HG03066 (cell line): ENCODE results near the gene ATG10.
"Not testable (repeated sequence)": the region's sequence is repeated elsewhere in the genome, so short reads cannot be mapped to it uniquely, and the experiment has no call there.

Source experiments
- ATAC-seq: cut with Tn5 transposase; IDR thresholded peaks from one replicate; pipeline ENCODE4 v1.9.1; 2021; ENCODE audit warnings: low read depth; ENCODE audit not compliant: unreplicated experiment

Gene ATG10

DNA sequence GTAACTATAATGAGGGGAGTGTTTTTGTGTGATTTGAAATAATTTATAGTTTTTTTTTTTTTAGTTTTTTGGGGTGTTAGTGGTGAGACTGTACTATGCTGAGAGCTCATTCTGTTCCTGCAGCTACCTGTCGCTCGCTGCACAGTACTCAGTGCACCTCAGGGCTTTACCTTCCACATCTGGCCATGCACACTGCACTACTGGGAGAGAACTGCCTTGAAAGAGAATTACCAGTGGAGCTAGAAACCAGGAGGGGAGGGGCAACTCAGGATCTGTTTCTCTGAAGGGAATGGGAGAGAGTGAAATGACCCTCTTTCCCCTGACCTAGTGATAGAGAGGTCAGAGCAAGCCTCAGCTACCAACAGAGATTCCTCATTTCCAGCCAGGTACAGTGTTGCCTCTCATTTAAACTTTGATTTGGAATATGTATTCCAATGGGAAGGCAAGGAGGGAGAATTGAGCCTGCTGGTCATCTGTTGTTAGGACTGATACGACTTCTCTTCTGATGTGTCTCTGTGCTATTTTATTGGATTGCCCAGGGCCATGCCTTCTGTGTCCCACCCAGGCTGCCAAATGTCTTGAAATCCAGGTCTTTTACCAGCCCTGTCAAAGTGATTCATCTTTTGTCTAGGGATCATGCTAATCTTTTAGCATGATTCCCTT, 8.9 kb downstream of the ATG10 start:
- ATAC-seq, result no peak

DNA sequence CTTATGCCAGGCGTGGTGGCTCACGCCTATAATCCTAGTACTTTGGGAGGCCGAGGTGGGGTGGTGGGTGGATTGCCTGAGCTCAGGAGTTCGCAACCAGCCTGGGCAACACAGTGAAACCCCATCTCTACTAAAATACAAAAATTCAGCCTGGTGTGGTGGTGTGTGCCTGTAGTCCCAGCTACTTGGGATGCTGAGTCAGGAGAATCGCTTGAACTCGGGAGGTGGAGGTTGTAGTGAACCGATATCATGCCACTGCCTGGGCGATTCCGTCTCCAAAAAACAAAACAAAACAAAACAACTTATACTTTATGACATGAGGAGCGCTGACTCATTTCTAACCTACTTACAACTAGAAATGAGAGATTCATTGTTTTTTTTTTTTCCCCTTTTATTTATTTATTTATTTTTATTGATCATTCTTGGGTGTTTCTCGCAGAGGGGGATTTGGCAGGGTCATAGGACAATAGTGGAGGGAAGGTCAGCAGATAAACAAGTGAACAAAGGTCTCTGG, 10.4 kb downstream of the ATG10 start:
- not testable (repeated sequence) for ATAC-seq

DNA sequence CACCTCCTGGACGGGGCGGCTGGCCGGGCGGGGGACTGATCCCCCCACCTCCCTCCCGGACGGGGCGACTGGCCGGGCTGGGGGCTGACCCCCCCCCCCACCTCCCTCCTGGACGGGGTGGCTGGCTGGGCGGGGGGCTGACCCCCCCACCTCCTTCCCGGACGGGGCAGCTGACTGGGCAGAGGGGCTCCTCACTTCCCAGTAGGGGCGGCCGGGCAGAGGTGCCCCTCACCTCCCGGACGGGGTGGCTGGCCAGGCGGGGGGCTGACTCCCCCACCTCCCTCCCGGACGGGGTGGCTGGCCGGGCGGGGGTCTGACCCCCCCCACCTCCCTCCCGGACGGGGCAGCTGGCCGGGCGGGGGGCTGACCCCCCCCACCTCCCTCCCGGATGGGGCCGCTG, 11.3 kb downstream of the ATG10 start:
- not testable (repeated sequence) for ATAC-seq

DNA sequence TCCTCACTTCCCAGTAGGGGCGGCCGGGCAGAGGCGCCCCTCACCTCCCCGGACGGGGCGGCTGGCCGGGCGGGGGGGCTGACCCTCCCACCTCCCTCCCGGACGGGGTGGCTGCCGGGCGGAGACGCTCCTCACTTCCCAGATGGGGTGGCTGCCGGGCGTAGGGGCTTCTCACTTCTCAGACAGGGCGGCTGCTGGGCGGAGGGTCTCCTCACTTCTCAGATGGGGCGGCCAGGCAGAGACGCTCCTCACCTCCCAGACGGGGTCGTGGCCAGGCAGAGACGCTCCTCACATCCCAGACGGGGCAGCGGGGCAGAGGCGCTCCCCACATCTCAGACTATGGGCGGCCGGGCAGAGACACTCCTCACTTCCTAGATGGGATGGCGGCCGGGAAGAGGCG, 11.7 kb downstream of the ATG10 start:
- ATAC-seq, result not testable (repeated sequence)

DNA sequence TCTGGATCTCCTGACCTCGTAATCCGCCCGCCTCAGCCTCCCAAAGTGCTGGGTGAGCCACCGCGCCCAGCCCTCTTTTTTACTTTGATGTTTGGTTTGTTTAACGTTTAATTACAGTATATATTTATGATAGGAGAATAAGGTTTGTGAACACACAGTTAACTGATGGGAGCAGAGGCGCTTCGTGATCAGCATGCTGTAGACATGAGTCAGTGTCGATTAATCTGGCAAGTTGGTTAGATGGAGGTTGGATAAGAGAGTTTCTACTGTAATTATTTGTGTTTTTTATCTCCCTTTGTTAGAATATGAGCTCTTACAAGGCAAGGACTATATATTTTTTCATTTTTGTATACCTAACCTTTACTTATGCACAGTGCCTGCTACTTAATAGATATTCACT, 14.3 kb downstream of the ATG10 start:
- ATAC-seq, result no peak

DNA sequence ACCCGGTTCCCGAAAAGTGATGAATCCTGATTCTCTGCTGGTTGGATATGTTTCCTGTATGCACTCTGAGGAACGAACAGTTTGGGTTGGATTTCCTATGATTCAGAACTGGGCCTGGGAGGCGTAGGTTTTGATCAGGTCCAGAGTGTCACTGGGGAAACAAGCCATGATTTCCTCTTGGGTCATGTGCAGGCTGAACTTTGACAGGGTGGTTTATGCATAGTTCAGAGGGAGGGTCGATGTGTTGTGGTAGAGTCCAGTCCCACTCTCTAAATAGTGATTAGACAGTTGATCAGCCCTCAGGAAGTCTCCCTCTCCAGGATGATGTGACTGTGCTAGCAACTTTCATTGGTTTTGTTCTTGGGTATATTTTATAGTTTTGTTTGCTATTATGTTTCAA, 17.4 kb downstream of the ATG10 start:
- ATAC-seq, result no peak

DNA sequence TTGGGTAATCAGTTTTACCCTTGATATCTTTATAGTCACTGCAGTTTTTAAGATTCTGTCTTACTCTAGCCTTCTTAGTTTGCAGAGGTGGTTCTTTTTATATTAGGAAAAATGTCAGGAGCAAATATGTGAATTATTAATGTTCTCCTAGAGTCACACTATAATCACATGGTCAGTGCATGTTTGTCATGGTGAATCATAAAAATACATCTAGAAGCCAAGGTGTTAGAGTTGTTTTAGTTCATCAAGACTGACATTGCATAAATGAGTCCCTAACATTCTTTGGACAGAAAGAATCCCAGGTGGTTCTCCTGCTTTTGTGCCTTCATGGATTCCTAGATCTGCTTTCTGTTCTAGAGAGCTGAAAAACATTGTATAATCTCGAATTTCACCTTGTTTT, 22.9 kb downstream of the ATG10 start:
- no peak for ATAC-seq

DNA sequence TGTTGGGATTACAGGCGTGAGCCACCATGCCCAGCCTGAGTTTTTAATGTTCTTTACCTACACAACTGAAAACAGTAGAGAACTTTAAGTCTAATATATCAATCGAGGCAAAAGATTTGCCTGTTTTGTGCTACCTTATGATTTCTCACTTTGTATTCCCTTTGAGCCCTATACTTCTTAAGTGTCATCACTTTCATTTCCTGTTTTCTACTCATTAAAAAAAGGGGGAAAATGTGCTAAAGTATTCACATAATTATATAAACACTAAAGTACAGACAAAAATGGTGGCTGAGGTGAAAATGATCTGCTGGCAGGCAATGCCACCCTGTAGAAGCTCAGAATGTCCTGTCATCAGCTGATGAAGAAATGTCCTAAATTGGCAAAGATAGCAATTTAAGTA, 23.6 kb downstream of the ATG10 start:
- ATAC-seq, result no peak

DNA sequence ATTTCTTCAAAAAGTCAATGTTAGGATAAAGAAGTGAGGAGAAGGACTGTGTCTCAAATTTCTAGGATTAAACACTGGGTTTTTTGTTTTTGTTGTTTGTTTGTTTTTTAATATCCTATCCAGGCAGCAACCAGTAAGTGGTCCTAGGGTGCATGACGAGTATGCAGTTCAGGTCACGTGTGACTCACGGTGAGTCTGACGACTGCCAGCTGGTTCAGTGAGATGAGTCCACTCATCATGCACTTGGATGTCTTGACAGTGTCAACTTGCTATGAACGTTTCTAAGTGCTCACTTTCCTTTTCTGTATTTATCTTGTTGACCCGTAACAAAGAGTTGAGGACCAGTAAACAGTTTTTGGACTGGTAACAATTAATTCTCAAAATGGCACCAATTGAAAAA, 32.7 kb downstream of the ATG10 start:
- no peak for ATAC-seq

DNA sequence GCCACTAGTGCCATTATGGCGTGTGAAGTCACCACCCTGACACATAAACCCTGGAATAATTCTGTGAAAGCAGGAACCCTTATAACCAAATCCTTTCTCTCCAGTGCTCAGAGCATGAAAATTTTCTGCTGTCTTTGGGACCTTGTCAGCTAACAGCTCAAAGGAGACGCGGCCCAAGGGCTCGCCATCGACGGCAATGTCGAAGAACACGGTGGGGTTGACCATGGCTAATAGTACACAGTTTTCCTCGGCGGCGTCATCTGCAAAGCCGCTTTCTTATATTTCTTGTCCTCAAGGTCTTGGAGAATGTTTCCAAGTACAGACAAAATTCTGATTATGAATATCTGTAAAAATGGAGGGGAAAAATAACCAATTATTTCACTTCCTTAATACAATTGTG, 38.0 kb downstream of the ATG10 start:
- not testable (repeated sequence) for ATAC-seq

DNA sequence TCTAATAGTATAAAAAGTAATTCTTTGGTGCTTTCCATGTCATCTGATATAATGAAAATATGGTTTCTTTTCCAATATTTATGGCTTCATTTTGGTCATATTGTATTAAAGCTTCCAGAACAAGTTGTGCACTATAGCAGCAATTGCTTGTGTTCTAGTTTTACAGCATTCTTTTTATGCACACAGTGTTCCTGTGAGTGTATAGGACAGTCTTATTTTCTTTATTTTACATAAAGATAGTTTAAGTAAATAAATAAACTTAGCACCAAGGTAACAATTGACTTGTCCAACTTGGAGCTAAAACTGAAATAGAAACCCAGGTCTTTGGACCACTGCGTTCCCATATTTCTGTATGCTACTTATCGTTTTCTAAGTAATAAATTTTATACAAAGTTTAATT, 38.9 kb downstream of the ATG10 start:
- no peak for ATAC-seq

DNA sequence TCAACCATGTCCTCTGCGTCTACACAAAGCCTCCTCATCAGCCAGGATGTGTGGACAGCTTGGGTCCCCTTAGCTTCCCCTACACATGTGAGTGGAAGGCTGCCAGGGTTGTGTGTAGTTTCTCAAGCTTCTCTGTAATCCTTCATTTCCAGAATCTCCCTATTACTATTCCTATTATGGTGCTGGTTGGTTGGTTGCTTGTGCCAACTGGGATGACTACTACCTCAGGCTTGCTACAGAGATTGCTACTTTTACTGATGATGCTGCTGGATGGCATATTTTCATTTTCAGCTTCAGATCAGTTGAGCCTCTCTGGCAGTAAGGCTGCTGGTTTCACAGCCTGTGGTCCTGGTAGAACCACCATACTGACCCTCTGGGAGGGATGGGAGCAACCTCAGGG, 39.9 kb downstream of the ATG10 start:
- ATAC-seq, result no peak

DNA sequence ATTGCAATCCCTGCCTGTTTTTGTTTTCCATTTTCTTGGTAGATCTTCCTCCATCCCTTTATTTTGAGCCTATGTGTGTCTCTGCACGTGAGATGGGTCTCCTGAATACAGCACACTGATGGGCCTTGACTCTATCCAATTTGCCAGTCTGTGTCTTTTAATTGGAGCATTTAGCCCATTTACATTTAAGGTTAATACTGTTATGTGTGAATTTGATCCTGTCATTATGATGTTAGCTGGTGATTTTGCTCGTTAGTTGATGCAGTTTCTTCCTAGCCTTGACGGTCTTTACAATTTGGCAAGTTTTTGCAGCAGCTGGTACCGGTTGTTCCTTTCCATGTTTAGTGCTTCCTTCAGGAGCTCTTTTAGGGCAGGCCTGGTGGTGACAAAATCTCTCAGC, 42.8 kb downstream of the ATG10 start:
- ATAC-seq, result not testable (repeated sequence)

DNA sequence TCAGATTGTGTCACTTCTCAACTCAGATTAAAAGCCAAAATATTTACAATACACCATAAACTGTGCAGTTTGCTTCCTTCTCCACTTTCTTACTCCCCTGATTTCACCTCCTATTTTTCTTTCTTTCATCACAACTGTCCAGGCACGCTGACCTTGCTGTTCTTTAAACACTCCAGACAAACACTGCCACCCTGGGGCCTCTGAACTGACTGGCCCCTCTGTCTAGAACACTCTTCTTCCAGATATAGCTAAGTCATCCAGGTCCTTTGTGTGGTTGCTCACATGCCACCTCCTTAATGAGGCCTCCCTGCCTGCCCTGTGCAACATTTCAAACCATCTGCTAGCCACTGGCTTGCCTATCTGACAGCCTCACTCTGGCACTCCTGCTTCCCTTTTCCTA, 46.6 kb downstream of the ATG10 start:
- ATAC-seq, result no peak

DNA sequence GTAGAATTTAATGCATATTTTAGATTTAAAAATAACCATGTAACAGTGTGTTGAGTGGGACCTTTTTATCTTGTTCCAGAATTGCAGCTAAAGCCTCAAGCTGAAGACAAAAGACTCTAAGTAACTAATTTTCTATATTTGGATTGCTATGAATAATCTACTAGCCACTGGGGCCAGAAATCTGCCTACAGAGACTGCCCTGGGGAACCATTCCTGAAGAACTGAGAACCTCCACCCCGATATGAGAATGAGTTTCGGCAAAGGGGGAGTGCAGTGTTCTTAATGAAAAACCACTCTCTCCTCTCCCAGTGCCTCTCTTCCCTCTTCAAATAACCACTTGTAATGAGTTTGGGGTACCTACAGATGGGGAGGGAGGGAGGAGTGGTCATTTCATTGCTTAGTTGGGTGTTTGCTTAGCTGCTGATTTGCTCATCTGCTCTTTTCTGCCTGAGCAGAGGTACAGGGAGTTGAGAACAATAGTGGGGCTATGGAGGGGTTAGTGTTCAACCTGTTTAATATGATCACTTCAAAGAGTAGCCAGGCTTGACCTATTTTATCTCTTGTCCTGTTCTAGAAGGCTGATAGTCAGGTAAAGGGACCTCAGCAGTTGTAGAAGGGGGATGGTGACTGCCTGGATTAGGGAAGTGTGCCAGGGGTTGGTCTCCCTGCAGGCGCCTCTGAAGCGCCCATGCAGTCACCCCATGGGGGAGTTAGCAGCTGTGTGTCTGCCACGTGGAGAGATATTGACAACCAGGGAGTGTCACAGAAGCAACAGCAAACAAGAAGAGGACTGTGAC, 47.7 kb downstream of the ATG10 start:
- ATAC-seq, result no peak

DNA sequence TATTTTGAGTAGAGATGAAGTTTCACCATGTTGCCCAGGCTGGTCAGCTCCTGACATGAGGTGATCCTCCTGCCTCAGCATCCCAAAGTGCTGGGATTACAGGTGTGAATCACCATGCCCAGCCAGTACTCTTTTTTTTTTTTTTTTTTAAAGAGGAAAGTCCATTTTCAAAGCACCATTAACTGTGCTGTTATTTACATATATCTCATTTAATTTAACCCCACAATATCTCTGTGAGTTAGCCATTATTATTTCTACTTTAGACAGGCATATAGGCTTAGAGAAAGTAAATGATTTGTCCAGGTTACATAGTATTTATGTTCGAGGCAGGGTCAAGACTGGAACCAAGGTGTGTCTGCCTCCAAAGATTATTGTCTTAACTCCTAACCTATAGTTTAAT, 50.7 kb downstream of the ATG10 start:
- ATAC-seq, result no peak

DNA sequence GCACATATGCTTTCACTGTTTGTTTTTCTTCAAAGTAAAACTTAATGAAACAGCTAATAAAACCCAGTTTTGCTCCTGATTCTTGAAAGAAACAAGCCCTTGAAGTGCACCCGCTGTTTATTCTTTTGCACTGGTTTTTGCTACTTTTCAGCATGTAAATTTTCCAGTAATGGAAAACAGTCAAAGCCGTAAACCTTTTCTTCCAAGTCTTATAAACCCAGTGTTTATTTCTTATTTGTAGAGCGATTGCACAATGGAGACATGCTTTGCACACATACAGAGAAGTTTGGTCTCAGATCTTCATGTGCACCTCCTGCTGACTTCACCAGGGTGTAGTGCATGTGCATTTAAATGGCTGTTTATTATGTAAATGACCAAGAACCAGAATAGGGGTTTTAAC, 51.8 kb downstream of the ATG10 start:
- ATAC-seq, result no peak

DNA sequence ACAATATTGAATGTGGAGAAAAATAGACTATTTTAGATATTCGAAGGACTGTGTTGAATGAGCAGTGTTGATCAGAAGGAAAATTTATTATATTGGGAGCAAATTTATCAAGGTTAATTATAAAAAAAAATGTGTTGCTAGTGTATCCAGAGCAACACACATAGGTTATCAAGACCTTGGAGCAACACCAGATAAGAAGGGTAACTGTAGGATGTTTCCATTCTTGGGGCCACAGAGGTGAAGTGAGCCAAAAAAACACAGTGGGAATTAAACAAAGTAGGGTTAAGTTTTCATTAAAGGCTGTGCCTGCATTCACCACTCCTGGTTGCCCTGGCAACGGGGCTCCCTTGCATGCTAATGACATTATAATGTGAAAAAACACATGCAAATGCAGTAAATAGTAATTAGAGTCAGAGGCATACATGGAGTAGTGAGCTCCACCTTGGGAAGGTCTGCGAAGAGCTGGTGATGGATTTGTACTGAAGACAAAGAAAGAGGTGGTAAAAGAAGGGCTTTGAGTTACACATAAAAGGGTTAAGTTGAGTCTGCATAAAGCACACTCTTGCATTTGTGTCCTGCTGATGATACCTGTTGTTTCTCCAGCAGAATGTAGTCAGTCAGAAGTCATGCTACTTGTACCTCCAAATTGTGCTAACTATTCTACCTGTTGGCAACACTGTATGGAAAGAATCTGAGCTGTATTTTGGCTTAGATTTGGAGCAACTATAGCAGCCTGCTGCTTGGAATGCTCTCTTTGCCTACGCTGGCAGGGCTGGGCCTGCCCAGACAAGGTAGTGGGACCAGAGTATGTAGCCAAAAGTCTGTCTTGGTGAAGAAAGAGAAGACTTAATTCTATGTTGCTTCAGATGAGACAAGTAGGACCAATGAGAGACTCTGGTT, 59.6 kb downstream of the ATG10 start:
- ATAC-seq, result no peak

DNA sequence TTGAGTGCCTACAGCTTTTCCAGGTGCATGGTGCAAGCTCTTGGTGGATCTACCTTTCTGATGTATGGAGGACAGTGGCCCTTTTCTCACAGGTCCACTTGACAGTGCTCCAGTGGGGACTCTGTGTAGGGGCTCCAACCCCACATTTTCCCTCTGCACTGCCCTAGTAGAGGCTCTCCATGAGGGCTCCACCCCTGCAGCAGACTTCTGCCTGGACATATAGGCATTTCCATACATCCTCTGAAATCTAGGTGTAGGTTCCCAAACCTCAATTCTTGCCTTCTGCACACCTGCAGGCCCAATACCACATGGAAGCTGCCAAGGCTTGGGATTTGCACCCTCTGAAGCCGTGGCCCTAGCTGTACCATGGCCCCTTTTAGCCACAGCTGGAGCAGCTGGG, 71.1 kb downstream of the ATG10 start:
- not testable (repeated sequence) for ATAC-seq

DNA sequence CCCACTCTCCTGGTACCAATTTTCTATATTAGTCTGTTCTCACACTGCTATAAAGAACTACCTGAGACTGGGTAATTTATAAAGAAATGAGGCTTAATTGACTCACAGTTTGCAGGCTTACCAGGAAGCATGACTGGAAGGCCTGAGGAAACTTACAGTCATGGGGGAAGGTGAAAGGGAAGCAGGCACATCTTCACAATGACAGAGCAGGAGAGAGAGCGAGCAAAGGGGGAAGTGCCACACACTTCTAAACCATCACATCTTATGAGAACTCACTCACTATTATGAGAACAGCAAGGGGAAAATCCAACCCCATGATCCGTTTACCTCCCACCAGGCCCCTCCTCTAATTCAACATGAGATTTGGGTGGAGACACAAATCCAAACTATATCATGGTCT, 72.2 kb downstream of the ATG10 start:
- no peak for ATAC-seq
